T-helper 1 cell treated with Interleukin-12 subunit alpha and Interleukin-12 subunit beta and Interleukin-4 antibody, amounts not matched to agents 30 μg/mL and 1 μg/mL, for 36 hours (primary cell): ENCODE measurements around the gene CPNE2.

Experiments used
- H3K27ac Mint-ChIP-seq: one replicate; pipeline ENCODE4 v1.8.0; 2021; ENCODE audit warnings: mild to moderate bottlenecking, mixed read lengths
- H3K27me3 Mint-ChIP-seq: one replicate; pipeline ENCODE4 v1.8.0; 2021; ENCODE audit warnings: low read depth, mixed read lengths
- H3K36me3 Mint-ChIP-seq: one replicate; pipeline ENCODE4 v1.8.0; 2021; ENCODE audit warnings: low read depth, mixed read lengths
- H3K4me1 Mint-ChIP-seq: one replicate; pipeline ENCODE4 v1.8.0; 2021; ENCODE audit warnings: low read depth, mixed read lengths
- H3K4me3 Mint-ChIP-seq: one replicate; pipeline ENCODE4 v1.8.0; 2021; ENCODE audit warnings: mild to moderate bottlenecking, moderate library complexity, mixed read lengths
- H3K9me3 Mint-ChIP-seq: one replicate; pipeline ENCODE4 v1.8.0; 2021; ENCODE audit warnings: mixed read lengths

Gene CPNE2

GRCh38 chr16:57133031-57133430 lies 40.6 kb downstream of the CPNE2 start:
- H3K27me3 Mint-ChIP-seq = no peaks in the 10 kb centered on the region
- no peak overlapping the region for H3K27ac Mint-ChIP-seq
- no peaks in the 10 kb centered on the region for H3K9me3 Mint-ChIP-seq
- peaks cover 3% of the 10 kb centered on the region for H3K36me3 Mint-ChIP-seq
- H3K4me1 Mint-ChIP-seq = peaks cover 40% of the 10 kb centered on the region
- no peak overlapping the region for H3K4me3 Mint-ChIP-seq

DNA sequence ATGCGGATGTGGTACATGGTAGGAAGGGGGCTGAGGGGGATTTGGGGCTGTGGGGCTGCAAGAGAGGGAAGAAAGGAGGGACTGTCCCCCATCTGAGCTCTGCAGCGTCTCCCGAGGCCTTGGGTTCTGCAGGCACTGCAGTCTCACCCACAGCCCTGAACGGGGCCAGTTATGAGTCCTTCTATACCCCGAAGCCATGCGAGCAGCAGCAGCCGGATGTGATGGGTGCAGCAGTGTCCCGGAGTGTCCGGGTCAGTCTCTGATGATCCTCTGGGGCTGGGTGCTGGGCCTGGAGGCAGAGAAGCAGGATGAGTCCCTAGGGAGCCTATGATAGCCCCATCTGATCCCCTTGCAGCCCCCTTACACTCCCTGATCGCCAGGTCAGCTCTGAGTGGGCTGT lies 41.5 kb downstream of the CPNE2 start:
- no peaks in the 10 kb centered on the region for H3K27me3 Mint-ChIP-seq
- H3K4me1 Mint-ChIP-seq = peaks cover 38% of the 10 kb centered on the region
- H3K9me3 Mint-ChIP-seq = no peaks in the 10 kb centered on the region
- no peak overlapping the region for H3K4me3 Mint-ChIP-seq
- H3K27ac Mint-ChIP-seq = peak overlapping the region; percentile 88
- H3K36me3 Mint-ChIP-seq = peaks cover 8% of the 10 kb centered on the region

GRCh38 chr16:57134982-57135381 lies 42.6 kb downstream of the CPNE2 start:
- Mint-ChIP-seq H3K4me3 (peak overlapping the region; percentile 81), H3K36me3 (peaks cover 8% of the 10 kb centered on the region), H3K9me3 (no peaks in the 10 kb centered on the region), H3K27me3 (no peaks in the 10 kb centered on the region), H3K27ac (peak overlapping the region; percentile 88), H3K4me1 (peaks cover 34% of the 10 kb centered on the region)

DNA sequence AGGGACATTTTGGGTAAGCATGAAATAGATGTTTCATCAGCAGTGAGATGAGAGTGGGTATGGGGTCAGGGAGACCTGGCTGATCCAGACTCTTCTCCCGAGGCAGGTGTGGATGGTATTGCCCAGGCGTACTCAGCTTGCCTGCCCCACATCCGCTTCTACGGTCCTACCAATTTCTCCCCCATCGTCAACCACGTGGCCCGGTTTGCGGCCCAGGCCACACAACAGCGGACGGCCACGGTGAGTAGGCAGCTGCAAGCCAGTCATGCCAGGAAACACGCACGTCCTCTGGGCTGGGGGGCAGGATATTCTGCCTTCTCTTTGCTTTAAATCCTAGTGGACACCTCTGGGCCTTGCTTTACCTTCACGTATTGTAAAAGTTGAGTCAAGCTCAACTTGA lies 44.7 kb downstream of the CPNE2 start:
- no peak overlapping the region for H3K27ac Mint-ChIP-seq

DNA sequence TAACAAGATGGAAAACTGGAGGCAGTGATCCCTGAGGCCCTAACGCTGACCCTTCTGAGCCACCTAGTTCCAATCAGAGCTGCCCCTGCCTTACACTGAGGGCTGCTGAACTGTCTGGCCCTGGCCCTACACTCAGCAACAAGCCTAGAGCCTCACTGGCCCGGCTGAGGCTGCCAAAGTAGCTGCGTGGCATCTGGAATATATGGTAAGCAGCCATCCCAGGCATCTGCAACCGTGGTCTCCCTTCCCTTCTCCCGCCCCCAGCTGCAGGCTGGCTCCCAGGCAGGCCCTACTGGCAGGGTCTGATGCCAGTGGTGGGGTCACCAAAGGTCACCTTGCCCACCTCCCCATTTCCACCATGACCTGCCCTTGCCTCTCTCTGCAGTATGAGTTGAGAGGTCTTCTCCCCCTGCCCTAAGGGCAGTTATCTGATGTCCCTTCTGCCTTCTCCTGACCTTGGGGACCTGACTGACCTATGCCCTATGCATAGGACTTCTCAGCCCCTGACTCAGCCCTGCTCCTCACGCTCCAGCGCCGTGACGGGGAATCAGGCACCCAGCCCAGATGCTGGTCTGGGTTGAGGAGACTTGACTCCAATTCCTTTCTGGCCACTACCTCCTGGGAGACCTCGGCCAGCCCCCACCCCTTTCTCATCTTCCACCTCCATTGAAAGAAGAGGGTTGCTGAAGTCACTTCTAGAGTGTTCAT lies 45.3 kb downstream of the CPNE2 start:
- no peak overlapping the region for H3K4me3 Mint-ChIP-seq
- H3K4me1 Mint-ChIP-seq = peaks cover 41% of the 10 kb centered on the region
- no peaks in the 10 kb centered on the region for H3K27me3 Mint-ChIP-seq
- H3K36me3 Mint-ChIP-seq = peaks cover 11% of the 10 kb centered on the region
- no peaks in the 10 kb centered on the region for H3K9me3 Mint-ChIP-seq
- H3K27ac Mint-ChIP-seq = peak overlapping the region; percentile 49

More for the DNA sequence above, 44.7 kb downstream of the CPNE2 start:
- no peaks in the 10 kb centered on the region for H3K9me3 Mint-ChIP-seq
- no peak overlapping the region for H3K4me3 Mint-ChIP-seq
- H3K4me1 Mint-ChIP-seq = peaks cover 37% of the 10 kb centered on the region
- H3K27me3 Mint-ChIP-seq = no peaks in the 10 kb centered on the region
- peaks cover 9% of the 10 kb centered on the region for H3K36me3 Mint-ChIP-seq

GRCh38 chr16:57138281-57138935 lies 46.0 kb downstream of the CPNE2 start:
- peaks cover 11% of the 10 kb centered on the region for H3K36me3 Mint-ChIP-seq
- peaks cover 41% of the 10 kb centered on the region for H3K4me1 Mint-ChIP-seq
- H3K4me3 Mint-ChIP-seq = no peak overlapping the region
- H3K27me3 Mint-ChIP-seq = no peaks in the 10 kb centered on the region
- peak overlapping the region; percentile 49 for H3K27ac Mint-ChIP-seq
- no peaks in the 10 kb centered on the region for H3K9me3 Mint-ChIP-seq

DNA sequence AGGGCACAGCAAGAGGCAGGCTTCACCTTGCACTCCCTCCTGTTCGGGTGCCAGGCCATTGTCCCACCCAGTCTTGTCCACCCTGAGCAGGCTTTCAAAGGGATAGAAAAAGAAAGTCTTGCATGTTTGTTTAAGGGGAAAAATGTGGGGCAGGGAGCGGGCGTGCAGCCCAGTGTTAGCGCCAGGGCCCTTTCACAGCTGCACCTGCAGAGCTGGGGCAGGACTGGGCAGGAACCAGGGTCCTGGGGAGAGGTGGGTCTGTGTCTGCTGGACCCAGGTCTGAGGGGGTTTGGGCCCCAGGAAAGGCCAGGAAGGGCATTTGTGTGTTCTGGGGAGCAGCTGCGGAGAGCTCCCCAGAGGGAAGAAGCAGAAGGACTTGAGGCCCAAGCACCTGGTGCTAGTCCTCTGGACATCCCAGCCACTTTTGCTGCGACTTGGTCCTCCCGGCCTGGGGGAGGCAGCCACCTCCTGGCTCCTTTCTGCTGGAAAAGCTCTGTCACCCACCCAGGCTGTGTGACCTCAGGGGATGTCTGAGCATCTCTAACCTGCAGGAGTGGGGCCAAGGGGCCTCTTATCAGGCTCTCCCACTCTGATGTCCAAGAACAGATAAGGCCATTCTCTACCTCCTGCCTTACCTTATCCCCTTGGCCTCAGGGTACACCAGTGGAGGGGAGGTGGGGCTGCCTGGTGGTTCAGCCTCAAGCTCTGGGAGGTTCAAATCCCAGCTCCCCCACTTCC lies 48.7 kb downstream of the CPNE2 start:
- Mint-ChIP-seq H3K4me3 (no peak overlapping the region), H3K36me3 (peaks cover 8% of the 10 kb centered on the region), H3K27ac (peak overlapping the region; percentile 6), H3K9me3 (no peaks in the 10 kb centered on the region), H3K27me3 (no peaks in the 10 kb centered on the region), H3K4me1 (peaks cover 25% of the 10 kb centered on the region)

GRCh38 chr16:57141822-57142631 lies 49.6 kb downstream of the CPNE2 start:
- peaks cover 8% of the 10 kb centered on the region for H3K36me3 Mint-ChIP-seq
- H3K27ac Mint-ChIP-seq = peak overlapping the region; percentile 87
- H3K4me1 Mint-ChIP-seq = peaks cover 24% of the 10 kb centered on the region
- H3K27me3 Mint-ChIP-seq = no peaks in the 10 kb centered on the region
- H3K4me3 Mint-ChIP-seq = peak overlapping the region; percentile 64
- H3K9me3 Mint-ChIP-seq = no peaks in the 10 kb centered on the region

DNA sequence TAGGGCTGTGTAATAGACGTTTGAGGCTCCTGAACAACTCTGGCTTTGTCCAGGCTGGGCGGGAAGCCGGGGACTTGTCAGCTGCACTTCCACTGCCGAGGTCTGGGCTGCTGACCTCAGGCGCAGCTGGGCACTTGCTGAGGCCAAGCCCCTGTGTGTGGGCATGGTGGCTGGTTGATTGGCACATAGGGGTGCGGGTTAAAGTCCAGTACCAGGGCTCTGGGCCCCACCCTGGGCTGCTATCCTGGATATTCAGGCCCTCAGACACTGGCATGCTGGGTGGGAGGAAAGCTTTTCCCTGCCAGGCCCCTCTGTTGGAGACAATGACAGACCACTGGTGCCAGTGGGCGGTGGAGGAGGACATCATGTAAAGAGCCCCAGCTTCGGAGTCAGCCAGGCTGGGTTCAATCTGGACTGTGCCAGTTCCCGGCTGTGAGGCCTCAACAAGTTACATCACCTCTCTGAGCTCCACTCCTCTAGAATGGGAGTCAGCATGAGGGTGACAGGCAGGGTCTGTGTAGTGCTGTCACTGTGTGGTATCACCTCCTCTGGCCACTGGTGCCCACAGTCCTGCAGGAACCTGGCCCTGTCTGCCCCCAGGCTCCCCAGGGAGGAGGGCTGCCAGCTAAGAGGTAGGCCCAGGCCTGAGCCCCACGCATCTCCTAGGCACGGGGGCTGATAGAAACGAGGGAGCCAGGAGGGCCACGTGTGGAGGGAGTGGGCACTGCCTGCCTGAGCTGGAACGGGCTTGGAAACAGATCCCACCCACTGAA lies 51.0 kb downstream of the CPNE2 start:
- no peaks in the 10 kb centered on the region for H3K9me3 Mint-ChIP-seq
- H3K4me1 Mint-ChIP-seq = peaks cover 16% of the 10 kb centered on the region
- H3K36me3 Mint-ChIP-seq = peaks cover 6% of the 10 kb centered on the region
- no peak overlapping the region for H3K4me3 Mint-ChIP-seq
- no peaks in the 10 kb centered on the region for H3K27me3 Mint-ChIP-seq
- H3K27ac Mint-ChIP-seq = no peak overlapping the region

- Mint-ChIP-seq H3K27me3 (no peaks in the 10 kb centered on the region), H3K4me1 (peaks cover 19% of the 10 kb centered on the region), H3K27ac (no peak overlapping the region), H3K36me3 (peaks cover 3% of the 10 kb centered on the region), H3K4me3 (no peak overlapping the region), H3K9me3 (no peaks in the 10 kb centered on the region)
These were observed 51.6 kb downstream of the CPNE2 start for GRCh38 chr16:57144027-57144426.

GRCh38 chr16:57145046-57146021 lies 53.0 kb downstream of the CPNE2 start:
- Mint-ChIP-seq H3K27me3 (no peaks in the 10 kb centered on the region), H3K4me3 (no peak overlapping the region), H3K4me1 (peaks cover 19% of the 10 kb centered on the region), H3K36me3 (peaks cover 3% of the 10 kb centered on the region), H3K9me3 (no peaks in the 10 kb centered on the region), H3K27ac (no peak overlapping the region)

- Mint-ChIP-seq H3K36me3 (peaks cover 3% of the 10 kb centered on the region), H3K4me1 (peaks cover 16% of the 10 kb centered on the region), H3K4me3 (no peak overlapping the region), H3K9me3 (no peaks in the 10 kb centered on the region), H3K27me3 (no peaks in the 10 kb centered on the region), H3K27ac (no peak overlapping the region)
These were observed 53.8 kb downstream of the CPNE2 start for GRCh38 chr16:57146040-57146647.
